Measurements from ENCODE around the gene PLIN4. TPM values are rescaled to one million over a fixed set of nuclear protein-coding genes. Genes with fewer than 3 reads are reported as not detected.

The PLIN4 gene
- total and polyA plus RNA-seq, 9 donors, result 1.4 to 4.5 (median 2.8) TPM

DNA sequence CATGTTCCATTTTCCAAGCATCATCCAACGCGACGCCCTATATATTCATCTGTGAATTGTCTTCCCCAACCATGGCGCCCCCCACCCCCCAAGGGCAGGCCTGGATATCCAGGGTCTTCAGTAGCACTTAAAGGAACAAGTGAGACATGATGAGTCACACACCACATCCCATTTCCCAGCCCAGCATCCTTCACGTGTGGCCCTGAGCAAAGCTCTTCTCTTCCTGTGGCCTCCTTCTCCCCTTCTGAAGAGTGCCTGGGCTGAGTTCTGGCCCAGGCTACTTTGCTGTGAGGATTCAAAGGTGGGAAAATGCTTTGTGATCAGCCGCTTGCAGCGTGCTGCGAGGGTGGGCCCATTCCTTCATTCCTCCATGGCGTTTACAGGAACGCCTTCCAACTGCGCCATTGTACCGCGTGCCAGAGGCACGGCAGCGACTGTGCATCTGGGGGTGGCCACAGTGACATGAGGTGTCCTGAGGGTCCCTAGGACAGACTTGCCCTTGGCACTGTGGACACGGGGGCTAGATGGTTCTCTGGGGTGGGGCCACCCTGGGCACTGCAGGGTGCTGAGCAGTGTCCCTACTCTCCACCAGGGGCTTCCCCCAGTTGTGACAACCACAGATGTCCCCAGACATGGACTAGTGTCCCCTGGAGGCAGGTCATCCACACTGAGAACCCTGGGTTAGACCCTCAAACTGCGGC is 11.7 kb downstream of the PLIN4 start:
- no peak overlapping the region for H3K4me3 ChIP-seq (ENCODE audit: low read length)
- DNase-seq, result no peak
- no peaks in the 10 kb centered on the region for H3K27me3 ChIP-seq (ENCODE audit: control insufficient read depth, insufficient read depth, low read length)
- H3K9me3 ChIP-seq (replicated peaks; ENCODE audit: control insufficient read depth, low read depth, low read length), result no peaks in the 10 kb centered on the region
- no peak overlapping the region for H3K27ac ChIP-seq (ENCODE audit: low read length)
- WGBS (ENCODE audit: insufficient coverage), result 78% methylated on average over 14 of the region's 17 CpGs
- peaks cover 54% of the 10 kb centered on the region for H3K36me3 ChIP-seq (ENCODE audit: control insufficient read depth, insufficient read depth, low read length)
- H3K4me1 ChIP-seq (ENCODE audit: control insufficient read depth, insufficient read depth, low read length), result peaks cover 27% of the 10 kb centered on the region

DNA sequence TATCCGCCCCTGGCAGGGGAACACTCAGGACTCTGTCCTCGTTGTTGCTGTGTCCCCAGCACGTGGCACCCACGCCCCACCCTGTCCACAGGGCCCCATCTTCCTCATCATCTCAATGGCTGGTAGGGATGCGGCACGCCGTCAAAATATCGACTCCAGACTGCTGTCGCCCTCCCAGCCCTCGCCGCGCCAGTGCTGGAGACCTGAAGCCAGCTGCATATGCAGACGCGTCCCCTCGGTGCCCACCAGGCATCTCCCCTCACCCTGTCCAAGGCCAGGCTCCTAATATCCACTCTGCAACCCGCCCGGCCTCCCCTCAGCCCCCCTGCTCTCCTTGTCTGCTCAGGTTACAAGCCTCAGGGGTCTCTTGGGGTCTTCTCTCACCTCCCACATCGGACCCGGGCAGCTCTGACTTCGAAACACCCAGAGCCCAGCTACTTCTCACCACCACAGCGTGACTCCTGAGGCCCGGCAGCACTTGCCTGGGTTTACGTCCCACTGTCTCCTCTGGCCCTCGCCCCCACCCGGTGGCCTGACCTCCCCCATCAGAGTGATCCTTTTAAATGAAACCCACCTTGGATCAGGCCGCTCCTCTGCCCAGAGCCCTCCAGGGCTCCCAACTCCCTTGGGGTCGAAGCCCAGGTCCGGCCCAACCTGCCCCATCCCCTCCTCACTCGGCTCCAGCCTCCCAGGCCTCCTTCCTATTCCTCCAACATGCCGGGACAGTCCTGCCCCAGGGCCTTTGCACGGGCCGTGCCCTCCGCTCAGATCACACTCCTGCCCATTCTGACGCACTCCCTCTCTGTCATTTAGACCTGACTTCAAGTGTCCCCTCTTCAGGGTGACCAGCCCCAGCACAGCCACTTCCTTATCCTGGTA is 12.5 kb downstream of the PLIN4 start:
- Histone ChIP-seq H3K27me3 (ENCODE audit: control insufficient read depth, insufficient read depth, low read length) (no peaks in the 10 kb centered on the region), H3K4me1 (ENCODE audit: control insufficient read depth, insufficient read depth, low read length) (peaks cover 27% of the 10 kb centered on the region), H3K4me3 (ENCODE audit: low read length) (no peak overlapping the region), H3K27ac (ENCODE audit: low read length) (no peak overlapping the region), H3K36me3 (ENCODE audit: control insufficient read depth, insufficient read depth, low read length) (peaks cover 61% of the 10 kb centered on the region), H3K9me3 (replicated peaks; ENCODE audit: control insufficient read depth, low read depth, low read length) (no peaks in the 10 kb centered on the region)
- 86% methylated on average over 34 of the region's 34 CpGs for WGBS (ENCODE audit: insufficient coverage)
- no peak for DNase-seq

DNA sequence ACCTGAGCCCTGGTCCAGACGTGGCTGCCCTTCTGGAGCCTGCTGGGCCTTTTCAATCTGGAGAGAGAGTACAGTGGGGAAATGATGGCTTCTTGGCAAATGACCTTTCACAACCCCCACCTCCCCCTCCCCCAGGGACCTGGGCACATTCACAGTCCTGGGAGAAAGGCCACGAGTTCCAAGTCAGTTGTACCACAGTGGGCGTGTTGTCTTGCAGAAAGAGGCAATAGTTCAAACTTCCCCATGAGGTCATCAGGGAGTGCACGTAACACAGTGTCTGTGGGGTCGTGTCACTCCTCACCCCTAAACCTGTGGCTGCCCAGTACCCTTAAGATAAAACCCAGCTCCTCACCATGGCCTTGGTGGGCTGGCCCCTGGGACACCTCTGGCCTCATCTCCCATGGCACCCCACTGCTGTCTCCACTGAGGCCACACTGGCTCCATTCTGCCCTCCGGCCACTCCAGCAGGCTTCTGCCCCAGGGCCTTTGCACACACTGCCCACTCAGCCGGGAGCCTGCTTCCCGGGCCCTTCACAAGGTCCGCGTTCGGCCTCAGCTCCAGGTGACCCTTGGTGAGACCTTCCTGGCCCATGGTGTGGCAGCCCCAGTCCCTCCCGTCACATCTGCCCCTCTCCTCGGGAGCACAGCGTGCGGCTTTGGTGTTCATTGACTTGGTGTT is 13.3 kb downstream of the PLIN4 start:
- H3K4me1 ChIP-seq (ENCODE audit: control insufficient read depth, insufficient read depth, low read length), result peaks cover 27% of the 10 kb centered on the region
- 79% methylated on average over 14 of the region's 15 CpGs for WGBS (ENCODE audit: insufficient coverage)
- no peaks in the 10 kb centered on the region for H3K27me3 ChIP-seq (ENCODE audit: control insufficient read depth, insufficient read depth, low read length)
- peaks cover 61% of the 10 kb centered on the region for H3K36me3 ChIP-seq (ENCODE audit: control insufficient read depth, insufficient read depth, low read length)
- no peaks in the 10 kb centered on the region for H3K9me3 ChIP-seq (replicated peaks; ENCODE audit: control insufficient read depth, low read depth, low read length)
- no peak for DNase-seq
- no peak overlapping the region for H3K4me3 ChIP-seq (ENCODE audit: low read length)
- H3K27ac ChIP-seq (ENCODE audit: low read length), result peak overlapping the region; percentile 75

DNA sequence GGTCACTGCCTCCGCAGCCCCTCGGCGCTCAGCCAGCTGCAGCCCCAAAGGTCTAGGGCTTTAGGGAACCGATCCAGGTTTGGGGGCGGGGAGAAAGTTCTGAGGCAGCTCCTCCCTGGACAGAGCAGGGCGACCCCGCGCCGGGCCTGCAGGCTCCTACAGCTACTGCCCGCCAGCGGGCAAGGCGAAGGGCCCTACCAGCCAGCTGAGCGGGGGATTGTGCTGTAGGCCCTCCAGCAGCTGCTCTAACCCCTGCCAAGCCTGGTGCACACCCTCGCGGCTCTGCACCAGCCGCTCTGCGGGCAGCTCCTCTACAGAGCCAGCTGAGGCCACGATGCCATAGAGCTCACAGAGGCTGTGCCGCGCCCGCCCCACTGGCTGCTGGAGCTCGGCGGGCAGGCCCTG is 14.0 kb downstream of the PLIN4 start:
- WGBS (ENCODE audit: insufficient coverage), result 84% methylated on average over 22 of the region's 23 CpGs
- Histone ChIP-seq H3K27me3 (ENCODE audit: control insufficient read depth, insufficient read depth, low read length) (no peaks in the 10 kb centered on the region), H3K27ac (ENCODE audit: low read length) (peak overlapping the region; percentile 75), H3K9me3 (replicated peaks; ENCODE audit: control insufficient read depth, low read depth, low read length) (no peaks in the 10 kb centered on the region), H3K36me3 (ENCODE audit: control insufficient read depth, insufficient read depth, low read length) (peaks cover 67% of the 10 kb centered on the region), H3K4me3 (ENCODE audit: low read length) (no peak overlapping the region), H3K4me1 (ENCODE audit: control insufficient read depth, insufficient read depth, low read length) (peaks cover 27% of the 10 kb centered on the region)
- DNase-seq, result peak; percentile 83

DNA sequence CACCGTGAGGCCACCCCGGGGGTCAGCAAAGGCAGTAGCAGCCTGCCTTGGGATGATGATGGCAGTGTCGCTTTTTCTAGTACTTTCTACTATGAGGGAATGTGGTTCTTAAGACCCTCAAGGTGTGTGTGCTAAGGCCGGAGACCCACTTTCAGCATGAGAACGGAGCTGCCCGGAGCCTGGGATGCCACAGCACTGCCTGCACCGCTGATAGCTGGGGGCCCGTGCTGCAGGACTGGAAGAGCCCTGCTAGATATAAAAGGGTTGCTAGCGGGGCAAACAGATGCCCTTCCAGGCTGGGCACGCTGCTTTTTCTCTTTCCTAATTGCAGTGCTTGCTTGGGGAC is 14.5 kb downstream of the PLIN4 start:
- peaks cover 27% of the 10 kb centered on the region for H3K4me1 ChIP-seq (ENCODE audit: control insufficient read depth, insufficient read depth, low read length)
- WGBS (ENCODE audit: insufficient coverage), result 75% methylated on average over 9 of the region's 10 CpGs

DNA sequence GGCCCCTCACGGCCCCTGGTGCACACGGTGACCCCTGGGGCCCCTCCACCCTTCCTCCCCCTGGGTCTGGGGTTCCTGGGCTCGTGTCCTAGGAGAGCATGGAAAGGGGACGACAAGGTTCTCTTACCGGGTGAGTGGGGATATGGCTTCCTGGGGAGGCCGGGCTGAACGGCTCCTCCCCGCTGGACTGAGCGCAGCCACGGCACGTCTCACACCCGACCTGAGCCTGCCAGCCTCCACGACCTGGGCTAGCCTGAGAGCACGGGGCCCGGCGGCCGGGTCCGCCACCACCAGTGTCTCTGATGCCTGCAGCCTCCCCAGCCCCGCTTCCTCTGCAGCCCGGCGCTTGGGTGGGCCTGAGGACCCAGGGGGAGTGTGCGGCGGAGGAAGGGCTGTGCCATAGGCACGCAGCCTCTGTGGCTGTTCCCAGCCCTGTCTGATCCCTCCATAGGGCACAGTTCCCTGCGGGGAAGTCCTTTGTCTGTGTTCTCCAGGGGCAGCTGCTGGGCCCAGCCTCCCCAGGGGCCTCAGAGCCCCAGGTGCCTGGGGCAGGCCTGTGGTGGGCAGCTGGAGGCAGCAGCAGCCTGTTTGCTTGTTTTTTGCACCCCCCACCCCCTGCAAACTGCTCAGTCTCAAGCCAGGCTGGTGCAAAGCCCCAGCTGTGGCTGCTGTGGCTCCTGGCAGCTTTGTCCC is 15.0 kb downstream of the PLIN4 start:
- no peaks in the 10 kb centered on the region for H3K9me3 ChIP-seq (replicated peaks; ENCODE audit: control insufficient read depth, low read depth, low read length)
- no peak for DNase-seq
- no peak overlapping the region for H3K4me3 ChIP-seq (ENCODE audit: low read length)
- no peaks in the 10 kb centered on the region for H3K27me3 ChIP-seq (ENCODE audit: control insufficient read depth, insufficient read depth, low read length)
- H3K27ac ChIP-seq (ENCODE audit: low read length), result peak overlapping the region; percentile 48
- peaks cover 27% of the 10 kb centered on the region for H3K4me1 ChIP-seq (ENCODE audit: control insufficient read depth, insufficient read depth, low read length)
- 80% methylated on average over 23 of the region's 25 CpGs for WGBS (ENCODE audit: insufficient coverage)
- peaks cover 75% of the 10 kb centered on the region for H3K36me3 ChIP-seq (ENCODE audit: control insufficient read depth, insufficient read depth, low read length)

More for the DNA sequence above, 14.5 kb downstream of the PLIN4 start:
- Histone ChIP-seq H3K27me3 (ENCODE audit: control insufficient read depth, insufficient read depth, low read length) (no peaks in the 10 kb centered on the region), H3K9me3 (replicated peaks; ENCODE audit: control insufficient read depth, low read depth, low read length) (no peaks in the 10 kb centered on the region), H3K4me3 (ENCODE audit: low read length) (no peak overlapping the region), H3K27ac (ENCODE audit: low read length) (peak overlapping the region; percentile 48), H3K36me3 (ENCODE audit: control insufficient read depth, insufficient read depth, low read length) (peaks cover 69% of the 10 kb centered on the region)
- DNase-seq, result no peak

GRCh38 chr19:4502282-4503131 is 15.8 kb downstream of the PLIN4 start:
- H3K36me3 ChIP-seq (ENCODE audit: control insufficient read depth, insufficient read depth, low read length), result peaks cover 79% of the 10 kb centered on the region
- H3K27me3 ChIP-seq (ENCODE audit: control insufficient read depth, insufficient read depth, low read length), result no peaks in the 10 kb centered on the region
- no peaks in the 10 kb centered on the region for H3K9me3 ChIP-seq (replicated peaks; ENCODE audit: control insufficient read depth, low read depth, low read length)
- no peak overlapping the region for H3K27ac ChIP-seq (ENCODE audit: low read length)
- no peak overlapping the region for H3K4me3 ChIP-seq (ENCODE audit: low read length)
- WGBS (ENCODE audit: insufficient coverage), result 75% methylated on average over 32 of the region's 37 CpGs
- DNase-seq, result no peak
- peaks cover 27% of the 10 kb centered on the region for H3K4me1 ChIP-seq (ENCODE audit: control insufficient read depth, insufficient read depth, low read length)

DNA sequence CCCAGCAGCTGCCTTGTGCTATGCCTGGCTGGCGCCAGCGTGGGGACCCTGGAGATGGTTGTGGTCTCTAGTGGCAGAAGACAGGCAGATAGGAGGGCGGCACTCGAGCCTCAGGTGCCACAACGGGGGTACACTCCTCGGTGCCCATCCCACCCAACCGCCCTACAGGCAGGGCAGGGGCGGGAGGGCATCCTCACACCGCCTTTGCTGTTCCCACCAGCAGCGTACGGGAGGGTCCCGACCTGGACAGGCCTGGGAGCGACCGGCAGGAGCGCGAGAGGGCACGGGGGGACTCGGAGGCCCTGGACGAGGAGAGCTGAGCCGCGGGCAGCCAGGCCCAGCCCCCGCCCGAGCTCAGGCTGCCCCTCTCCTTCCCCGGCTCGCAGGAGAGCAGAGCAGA is 16.6 kb downstream of the PLIN4 start:
- no peak for DNase-seq
- Histone ChIP-seq H3K36me3 (ENCODE audit: control insufficient read depth, insufficient read depth, low read length) (peaks cover 78% of the 10 kb centered on the region), H3K4me1 (ENCODE audit: control insufficient read depth, insufficient read depth, low read length) (peaks cover 27% of the 10 kb centered on the region), H3K4me3 (ENCODE audit: low read length) (no peak overlapping the region), H3K9me3 (replicated peaks; ENCODE audit: control insufficient read depth, low read depth, low read length) (no peaks in the 10 kb centered on the region), H3K27ac (ENCODE audit: low read length) (no peak overlapping the region), H3K27me3 (ENCODE audit: control insufficient read depth, insufficient read depth, low read length) (no peaks in the 10 kb centered on the region)
- WGBS (ENCODE audit: insufficient coverage), result 90% methylated on average over 19 of the region's 25 CpGs

DNA sequence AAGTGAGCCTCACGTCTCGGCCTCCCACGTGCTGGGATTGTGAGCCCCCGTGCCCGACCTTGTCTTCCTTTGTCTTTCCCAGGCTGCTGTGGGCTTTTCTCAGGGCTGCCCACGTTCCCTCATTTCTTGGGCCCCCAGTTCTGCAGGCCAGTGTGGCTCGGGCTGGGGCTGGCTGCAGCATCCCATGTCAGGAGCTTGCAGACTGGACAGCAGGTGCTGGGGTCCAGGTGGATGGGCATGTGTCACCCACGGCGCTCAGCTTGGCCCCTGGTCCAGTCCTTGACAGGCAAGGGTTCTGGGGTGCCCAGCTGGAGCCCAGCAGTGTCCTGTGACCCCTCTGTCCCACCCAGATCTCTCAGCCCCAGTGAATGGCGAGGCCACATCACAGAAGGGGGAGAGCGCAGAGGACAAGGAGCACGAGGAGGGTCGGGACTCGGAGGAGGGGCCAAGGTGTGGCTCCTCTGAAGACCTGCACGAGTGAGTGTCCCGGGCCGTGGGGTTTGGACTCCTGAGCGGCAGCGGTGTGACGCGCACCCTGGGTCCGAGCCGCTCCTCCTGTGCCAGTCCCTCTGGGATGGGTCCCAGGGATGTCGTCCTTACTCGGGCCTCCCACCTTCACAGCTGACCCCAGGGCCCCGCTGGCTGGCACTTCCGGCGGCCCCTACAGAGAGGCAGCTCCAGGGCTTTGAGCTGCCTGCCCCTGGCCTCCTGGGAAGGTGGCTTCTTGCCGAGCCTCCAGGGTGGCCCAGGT is 17.3 kb downstream of the PLIN4 start:
- whole genome bisulfite sequencing (ENCODE audit: insufficient coverage), result 85% methylated on average over 25 of the region's 29 CpGs
- Histone ChIP-seq H3K27ac (ENCODE audit: low read length) (no peak overlapping the region), H3K9me3 (replicated peaks; ENCODE audit: control insufficient read depth, low read depth, low read length) (no peaks in the 10 kb centered on the region), H3K4me1 (ENCODE audit: control insufficient read depth, insufficient read depth, low read length) (peaks cover 27% of the 10 kb centered on the region), H3K27me3 (ENCODE audit: control insufficient read depth, insufficient read depth, low read length) (no peaks in the 10 kb centered on the region), H3K36me3 (ENCODE audit: control insufficient read depth, insufficient read depth, low read length) (peaks cover 78% of the 10 kb centered on the region), H3K4me3 (ENCODE audit: low read length) (no peak overlapping the region)
- DNase-seq, result no peak

All from muscle of leg (tissue), 11 donors.